GM18951 (cell line): ENCODE data around the gene SPATA21.

ENCODE experiments used
- POLR2A ChIP-seq: IDR thresholded peaks from 4 replicates; pipeline ENCODE4 v1.6.1; 2011; ENCODE audit warnings: mild to moderate bottlenecking; ENCODE audit not compliant: insufficient read length, insufficient read depth; ENCODE audit errors: extremely low read depth
- in situ Hi-C: fragments of 300-500 bp; cut with MboI; formaldehyde crosslinking; loops from one replicate; pipeline ENCODE4 v1.12.0; 2022; ENCODE audit warnings: low sequenced_read_pairs, mixed read lengths, inconsistent platforms; ENCODE audit not compliant: unreplicated experiment

Gene SPATA21

DNA sequence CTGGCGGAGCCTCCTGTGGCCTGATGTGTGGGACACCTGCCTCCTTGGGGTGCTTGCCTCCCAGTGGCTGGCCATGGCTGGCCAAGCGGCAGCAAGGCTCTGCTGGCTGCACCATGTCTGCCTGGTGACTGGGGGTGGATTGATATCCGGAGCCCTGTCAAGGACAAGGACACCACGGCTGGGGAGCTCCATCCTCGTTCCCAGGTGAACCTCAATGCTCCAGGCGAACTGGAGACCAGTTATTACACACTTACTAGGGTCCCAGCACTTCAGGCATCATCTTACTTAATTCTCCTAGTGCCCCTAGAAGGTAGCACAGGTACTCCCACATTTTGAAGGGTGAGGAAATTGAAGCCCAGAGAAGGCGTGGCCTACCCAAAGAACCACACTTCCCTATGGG lies 15.2 kb downstream of the SPATA21 start:
- no peak for TF ChIP-seq POLR2A
- in situ Hi-C loops = no loop called here

DNA sequence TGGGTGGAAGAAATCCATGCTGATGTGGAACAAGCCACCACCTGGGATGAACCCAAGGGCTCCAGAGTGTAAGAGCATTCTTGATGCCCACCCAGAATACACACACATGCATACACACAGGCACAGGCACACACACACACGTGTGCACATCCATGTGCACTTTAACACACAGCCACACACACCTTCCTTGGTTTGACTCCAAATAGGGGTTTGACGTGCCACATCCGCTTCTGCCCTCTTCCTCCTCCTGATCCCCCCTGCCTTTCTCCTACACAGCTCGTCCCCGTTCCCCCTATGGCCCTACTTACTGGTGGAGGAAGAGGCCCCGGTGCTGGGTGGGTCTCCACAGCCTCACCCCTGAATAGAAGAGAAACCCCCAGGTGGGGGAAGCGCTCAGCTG lies 16.0 kb downstream of the SPATA21 start:
- in situ Hi-C loops = no loop called here
- no peak for TF ChIP-seq POLR2A

DNA sequence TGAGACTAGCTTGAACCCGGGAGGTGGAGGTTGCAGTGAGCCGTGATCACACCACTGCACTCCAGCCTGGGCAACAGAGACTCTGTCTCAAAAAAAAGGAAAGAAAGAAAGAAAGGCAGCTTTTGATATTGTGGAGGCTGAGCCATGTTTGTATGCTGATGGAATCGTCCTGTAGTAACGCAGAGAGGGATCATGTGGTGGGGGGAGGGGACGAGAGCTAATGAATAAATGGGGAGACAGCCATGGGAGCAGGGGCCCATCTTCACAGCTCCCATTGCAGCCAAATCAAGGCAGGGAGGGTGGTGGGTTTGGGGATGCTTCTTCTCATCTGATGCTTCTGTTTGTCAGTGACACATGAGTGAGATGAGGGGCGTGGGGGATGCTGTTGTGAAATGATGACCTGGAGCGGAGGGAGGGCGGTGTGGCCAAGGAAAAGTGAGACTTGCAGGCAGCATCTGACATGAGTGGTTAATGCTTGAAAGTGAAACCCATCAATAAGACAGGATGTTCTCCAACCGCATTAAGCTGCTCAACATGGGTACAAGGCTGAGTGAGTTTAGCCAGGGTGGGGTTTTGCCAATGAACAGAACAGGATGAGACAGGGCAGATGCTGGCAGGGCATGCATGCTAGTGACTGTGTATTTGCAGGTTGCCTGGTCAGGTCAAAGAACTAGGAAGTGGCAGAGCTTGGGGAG lies 16.7 kb downstream of the SPATA21 start:
- TF ChIP-seq POLR2A = no peak
- in situ Hi-C loops = no loop called here

DNA sequence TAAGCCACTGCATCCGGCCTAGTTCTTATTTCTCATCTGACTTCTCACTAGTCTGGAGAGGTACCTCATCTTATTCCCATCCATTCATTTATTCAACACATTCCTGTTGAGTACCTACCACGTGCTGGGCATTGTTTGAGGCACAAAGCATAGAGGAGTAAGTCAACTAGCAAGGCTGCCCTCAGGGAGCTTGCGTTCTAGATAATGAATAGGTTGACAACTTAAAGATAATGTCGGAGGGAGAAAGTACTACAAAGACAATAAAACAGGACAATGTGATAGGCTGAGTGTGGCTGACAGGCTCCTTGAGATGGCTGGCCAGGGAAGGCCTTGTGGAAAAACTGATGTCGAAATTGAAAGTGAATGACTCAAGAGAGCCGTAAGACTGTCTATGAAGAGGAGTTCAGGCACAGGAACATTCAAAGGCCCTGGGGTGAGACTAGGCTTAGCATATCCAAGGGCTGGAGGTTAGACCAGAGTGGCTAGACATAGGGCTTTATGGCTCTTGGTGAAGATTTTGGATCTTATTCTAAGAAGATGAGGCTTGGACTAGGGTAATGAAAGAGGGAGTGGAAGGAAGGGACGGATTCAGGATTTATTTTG lies 18.3 kb downstream of the SPATA21 start:
- no peak for TF ChIP-seq POLR2A
- in situ Hi-C loops = no loop called here

DNA sequence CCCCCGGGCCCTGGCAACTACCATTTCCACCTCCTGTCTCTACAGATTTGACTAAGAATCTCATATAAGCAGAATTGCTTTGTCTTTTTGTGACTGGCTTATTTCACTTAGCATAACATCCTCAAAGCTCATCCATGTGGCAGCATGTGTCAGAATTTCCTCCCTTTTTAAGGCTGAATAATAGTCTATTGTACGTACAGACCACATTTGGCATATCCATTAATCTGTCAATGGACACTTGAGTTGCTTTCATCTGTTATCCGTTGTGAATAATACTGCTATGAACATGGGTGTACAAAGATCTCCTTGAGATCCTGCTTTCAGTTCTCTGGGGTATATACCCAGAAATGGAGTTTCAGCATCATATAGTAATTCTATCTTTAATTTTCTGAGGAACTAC lies 24.0 kb downstream of the SPATA21 start:
- no peak for TF ChIP-seq POLR2A
- in situ Hi-C loops = no loop called here

DNA sequence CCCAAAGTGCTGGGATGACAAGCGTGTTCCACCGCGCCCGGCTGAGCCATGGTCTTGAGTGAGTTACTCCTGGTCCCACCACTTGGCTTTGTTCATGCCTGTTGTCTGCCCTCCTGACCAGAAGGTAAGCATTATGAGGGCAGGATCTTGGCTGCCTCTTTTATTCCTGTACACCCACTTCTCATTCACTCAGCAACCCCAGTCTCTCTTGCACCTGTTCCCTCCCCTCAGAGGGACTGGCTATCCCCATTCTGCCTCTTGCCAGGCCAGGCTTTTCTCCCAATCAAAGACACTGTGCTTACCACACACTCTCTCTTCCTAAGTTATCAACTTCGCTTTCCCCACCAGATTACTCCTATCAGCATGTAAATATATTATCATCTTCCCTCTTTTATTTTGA lies 26.4 kb downstream of the SPATA21 start:
- in situ Hi-C loops = no loop called here
- no peak for TF ChIP-seq POLR2A

DNA sequence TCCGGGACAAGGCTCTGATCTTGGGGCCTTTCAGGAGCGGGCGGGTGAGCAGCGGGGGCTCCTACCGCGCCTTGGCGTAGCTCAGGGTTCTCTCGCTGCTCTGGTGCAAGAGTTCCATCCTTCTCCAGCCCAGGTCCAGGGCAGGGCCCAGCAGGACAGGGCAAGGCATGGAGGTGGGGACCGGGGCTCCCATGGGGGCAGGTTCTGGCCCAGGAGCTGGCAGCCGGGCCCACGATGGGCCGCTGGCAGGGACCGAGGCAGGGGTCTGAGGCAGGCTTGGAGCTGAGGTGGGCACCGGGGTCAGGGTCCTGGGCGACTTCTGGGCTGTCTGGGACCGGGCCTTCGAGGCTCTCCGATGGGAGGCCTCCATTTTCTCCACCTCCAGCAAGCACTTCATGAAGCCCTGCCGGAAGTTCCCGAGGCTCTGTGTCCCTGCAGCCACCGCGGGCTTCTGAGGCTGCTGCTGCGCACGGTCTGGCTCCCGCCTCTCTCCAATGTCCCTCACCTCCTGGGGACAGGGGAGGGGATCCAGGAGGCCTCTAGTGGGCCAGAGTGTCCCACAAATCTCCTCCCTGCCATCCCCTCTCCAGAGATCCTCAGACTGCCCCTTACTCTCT lies 27.6 kb downstream of the SPATA21 start:
- TF ChIP-seq POLR2A = no peak
- in situ Hi-C loops = no loop called here

DNA sequence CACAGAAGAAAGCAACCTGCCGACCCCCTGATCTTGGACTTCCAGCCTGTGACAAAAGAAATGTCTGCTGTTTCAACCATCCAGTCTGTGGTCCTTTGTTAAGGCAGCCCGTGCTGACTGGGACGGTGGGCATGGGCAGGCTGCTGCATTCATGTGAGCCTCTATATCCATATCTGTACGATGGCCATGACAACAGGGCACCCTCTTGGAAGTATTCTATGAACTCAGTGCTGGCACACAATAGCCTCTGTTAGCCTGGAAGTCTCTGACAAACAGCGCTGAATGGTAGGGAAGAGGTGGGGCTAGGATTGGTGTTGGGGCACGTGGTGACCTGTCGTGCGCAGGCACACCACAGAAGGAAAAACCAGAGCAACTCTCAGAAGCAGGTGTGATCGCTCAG lies 30.4 kb downstream of the SPATA21 start:
- no peak for TF ChIP-seq POLR2A
- in situ Hi-C loops = no loop called here

DNA sequence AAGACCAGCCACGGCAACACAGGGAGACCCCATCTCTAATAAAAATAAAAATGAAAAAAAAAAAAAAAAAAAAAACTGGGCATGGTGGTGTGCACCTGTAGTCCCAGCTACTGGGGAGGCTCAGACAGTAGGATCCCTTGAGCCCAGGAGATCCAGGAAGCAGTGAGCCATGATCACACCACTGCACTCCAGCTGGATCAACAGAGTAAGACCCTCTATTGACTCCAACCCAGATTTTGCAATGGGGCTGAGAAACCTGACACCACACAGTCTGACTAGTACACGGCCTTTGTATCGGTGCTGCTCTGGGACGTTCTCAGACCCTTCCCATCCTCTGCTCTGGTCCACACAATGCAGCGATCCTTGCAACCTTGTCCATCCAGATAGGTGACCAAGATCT lies 31.8 kb downstream of the SPATA21 start:
- in situ Hi-C loops = no loop called here
- TF ChIP-seq POLR2A = no peak

DNA sequence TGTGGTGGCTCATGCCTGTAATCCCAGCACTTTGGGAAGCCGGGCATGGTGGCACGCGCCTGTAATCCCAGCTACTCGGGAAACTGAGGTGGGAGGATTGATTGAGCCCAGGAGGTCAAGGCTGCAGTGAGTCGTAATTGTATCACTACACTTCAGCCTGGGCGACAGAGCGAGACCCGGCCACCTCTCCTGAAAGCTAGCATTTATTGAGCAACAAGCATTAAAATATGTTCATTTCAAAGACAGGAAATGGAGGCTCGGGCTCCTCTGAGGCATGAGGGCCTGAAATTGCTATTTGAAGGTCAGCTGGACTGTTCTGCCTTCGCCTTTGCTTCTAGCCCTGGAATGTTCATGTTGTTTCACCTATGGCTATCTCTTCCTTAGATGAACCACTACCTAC lies 34.5 kb downstream of the SPATA21 start:
- no peak for TF ChIP-seq POLR2A
- in situ Hi-C loops = no loop called here

DNA sequence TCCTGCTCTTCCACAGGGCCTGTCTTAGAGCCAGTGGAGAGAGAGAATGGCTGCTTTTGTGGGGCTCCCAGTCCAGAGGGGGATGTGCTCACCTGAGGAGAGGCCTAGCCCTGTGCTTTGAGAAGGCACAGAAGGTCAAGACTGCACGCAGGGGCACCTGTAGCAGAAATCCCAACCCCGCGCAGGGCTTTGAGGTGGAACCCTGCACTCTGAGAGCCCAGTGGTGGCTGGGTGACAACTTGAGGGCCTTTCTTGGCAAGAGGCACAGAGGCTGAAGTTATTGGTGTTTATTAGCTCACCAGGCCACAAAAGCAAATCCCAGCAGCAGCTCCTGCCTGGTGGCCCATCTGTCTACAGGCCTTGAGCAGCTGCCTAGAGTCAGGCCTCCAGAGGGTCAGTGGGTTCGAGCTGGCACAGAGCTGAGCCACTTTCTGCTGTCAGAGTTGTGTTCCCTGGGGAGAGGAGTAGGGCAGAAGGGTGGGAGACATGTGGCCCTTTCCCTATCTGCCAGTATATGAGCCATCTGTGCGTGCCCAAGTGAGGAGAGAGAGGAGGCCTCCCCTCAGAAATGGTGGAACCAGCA lies 38.8 kb downstream of the SPATA21 start:
- no peak for TF ChIP-seq POLR2A
- in situ Hi-C loops = no loop called here

DNA sequence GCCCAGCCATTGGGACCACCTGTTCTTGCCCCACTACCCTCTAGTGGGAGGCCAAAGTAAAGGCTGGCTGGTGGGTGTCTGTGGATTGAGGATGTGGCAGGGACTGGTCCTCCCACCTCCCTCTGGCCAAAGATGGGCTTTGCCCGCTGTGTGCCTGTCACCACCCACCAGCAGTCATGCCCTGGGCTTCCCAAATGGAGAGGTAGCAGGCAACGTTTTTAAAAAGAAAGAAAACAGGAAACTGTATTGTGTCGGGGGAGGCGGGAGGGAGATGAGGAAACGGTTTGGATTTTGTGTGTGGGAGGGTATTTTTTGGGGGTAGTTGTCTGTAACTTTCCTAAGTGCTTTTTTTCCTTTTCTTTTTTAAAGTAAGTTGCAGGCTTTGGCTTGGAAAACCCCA lies 40.1 kb downstream of the SPATA21 start:
- no peak for TF ChIP-seq POLR2A
- in situ Hi-C loops = no loop called here

DNA sequence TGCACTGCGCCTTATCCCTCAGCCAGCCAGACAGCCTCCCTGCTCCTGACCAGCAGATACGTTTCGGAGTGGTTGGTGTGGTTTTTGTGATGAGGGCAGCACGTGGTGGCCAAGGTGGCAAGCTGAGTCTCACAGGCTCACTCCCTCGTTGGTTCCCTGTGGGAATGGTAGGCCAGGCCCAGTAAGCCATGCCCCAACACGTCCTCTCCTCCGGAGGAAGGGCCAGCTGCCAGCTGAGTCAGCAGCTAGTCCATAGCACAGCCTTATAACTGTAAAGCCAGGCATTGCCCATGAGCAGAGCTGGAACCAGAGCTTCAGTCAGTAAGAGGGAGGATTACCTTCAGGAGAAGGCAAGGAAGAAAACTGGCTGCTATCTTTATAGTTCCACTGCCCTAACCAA lies 40.6 kb downstream of the SPATA21 start:
- in situ Hi-C loops = no loop called here
- no peak for TF ChIP-seq POLR2A

DNA sequence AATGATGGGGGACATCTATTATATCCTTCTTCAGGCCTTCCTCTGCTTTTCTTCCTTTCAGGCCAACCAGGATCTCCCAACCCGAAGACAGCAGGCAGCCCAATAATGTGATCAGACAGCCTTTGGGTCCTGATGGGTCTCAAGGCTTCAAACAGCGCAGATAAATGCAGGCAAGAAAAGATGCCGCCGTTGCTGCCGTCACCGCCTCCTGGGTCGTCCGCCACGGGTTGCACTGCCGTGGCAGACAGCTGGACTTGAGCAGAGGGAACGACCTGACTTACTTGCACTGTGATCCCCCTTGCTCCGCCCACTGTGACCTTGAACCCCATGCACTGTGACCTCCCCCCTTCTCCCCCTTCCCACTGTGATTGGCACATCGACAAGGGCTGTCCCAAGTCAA lies 42.2 kb downstream of the SPATA21 start:
- in situ Hi-C loops = no loop called here

More for the DNA sequence above, 42.2 kb downstream of the SPATA21 start:
- no peak for TF ChIP-seq POLR2A
